ENCODE data around the gene LSP1.

Gene LSP1

GRCh38 chr11:1851468-1852180 is 1.3 kb upstream of the LSP1 start:
- no peak for DNase-seq

GRCh38 chr11:1852271-1852876 is 510 bp upstream of the LSP1 start:
- no peak for DNase-seq

- DNase-seq = no peak
These were observed 670 bp downstream of the LSP1 start for GRCh38 chr11:1853376-1854131.

- no peak for DNase-seq
These were observed 1.5 kb downstream of the LSP1 start for GRCh38 chr11:1854132-1854948.

GRCh38 chr11:1854949-1855885 is 2.3 kb downstream of the LSP1 start:
- no peak for DNase-seq

GRCh38 chr11:1855886-1856265 is 3.0 kb downstream of the LSP1 start:
- DNase-seq = no peak

- DNase-seq = no peak
These were observed 3.6 kb downstream of the LSP1 start for GRCh38 chr11:1856306-1857005.

- DNase-seq = no peak
These were observed 4.2 kb downstream of the LSP1 start for GRCh38 chr11:1857064-1857463.

GRCh38 chr11:1858154-1858553 is 5.3 kb downstream of the LSP1 start:
- DNase-seq = no peak

- DNase-seq = no peak
These were observed 5.7 kb downstream of the LSP1 start for GRCh38 chr11:1858576-1858975.

GRCh38 chr11:1859004-1859403 is 6.1 kb downstream of the LSP1 start:
- no peak for DNase-seq

- no peak for DNase-seq
These were observed 7.2 kb downstream of the LSP1 start for GRCh38 chr11:1860108-1860507.

GRCh38 chr11:1861435-1862411 is 8.8 kb downstream of the LSP1 start:
- DNase-seq = no peak

GRCh38 chr11:1862588-1863351 is 9.9 kb downstream of the LSP1 start:
- no peak for DNase-seq

GRCh38 chr11:1863352-1864216 is 10.7 kb downstream of the LSP1 start:
- DNase-seq = no peak

- DNase-seq = no peak
These were observed 11.3 kb downstream of the LSP1 start for GRCh38 chr11:1864231-1864630.

GRCh38 chr11:1864831-1865665 is 12.2 kb downstream of the LSP1 start:
- no peak for DNase-seq
